Limb (tissue), 2 donors: ENCODE data around the gene PIBF1.
"Not testable (repeated sequence)": the region's sequence is repeated elsewhere in the genome, so short reads cannot be mapped to it uniquely, and the experiment has no call there.

Source experiments
- DNase-seq, 2 donors: peaks; one replicate each; pipeline ENCODE4 v3.0.0-alpha.2; 2016; ENCODE audit errors: extremely low spot score in 2 of 2

PIBF1 gene

GRCh38 chr13:73000027-73000674 is 218.2 kb downstream of the PIBF1 start:
- DNase-seq = no peak

- no peak for DNase-seq
These were observed 220.0 kb downstream of the PIBF1 start for GRCh38 chr13:73001971-73002370.

GRCh38 chr13:73011751-73012150 is 229.8 kb downstream of the PIBF1 start:
- no peak for DNase-seq

DNA sequence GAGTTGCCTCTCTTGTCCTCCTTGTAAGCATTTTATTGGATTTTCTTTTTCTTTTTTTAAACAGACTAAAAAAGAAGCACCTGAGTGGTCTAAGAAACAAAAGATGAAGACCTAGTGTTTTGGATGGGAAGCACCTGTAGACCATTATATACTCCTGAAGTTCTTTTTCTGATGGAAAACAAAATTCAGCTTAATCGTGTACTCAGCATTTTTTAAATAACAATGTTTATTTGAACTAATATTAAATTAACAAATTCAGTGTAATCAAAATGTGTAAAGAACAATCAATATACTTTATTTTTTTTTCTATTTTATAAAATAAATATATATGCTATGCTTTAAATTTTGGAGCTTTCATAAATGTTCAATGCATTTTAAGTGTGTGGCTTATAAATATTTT is 233.9 kb downstream of the PIBF1 start:
- no peak for DNase-seq

DNA sequence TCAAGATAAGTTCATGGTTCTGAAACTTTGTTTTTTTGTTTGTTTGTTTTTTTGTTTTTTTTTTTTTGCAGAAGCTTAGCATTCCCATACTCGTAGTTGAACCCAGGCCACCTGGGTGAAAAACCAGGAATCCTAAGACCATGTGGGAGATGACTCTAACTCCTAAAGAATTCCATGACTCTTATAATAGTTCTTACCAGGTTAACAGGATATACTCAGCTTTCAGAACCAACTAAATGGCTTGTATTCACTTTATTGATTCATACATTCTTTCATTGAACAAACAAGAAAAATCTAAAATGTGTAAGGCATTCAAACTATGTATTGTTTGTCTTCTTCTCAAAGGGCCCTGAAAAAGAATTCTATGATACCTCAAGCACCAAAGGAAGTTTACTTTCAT is 236.4 kb downstream of the PIBF1 start:
- DNase-seq = no peak

DNA sequence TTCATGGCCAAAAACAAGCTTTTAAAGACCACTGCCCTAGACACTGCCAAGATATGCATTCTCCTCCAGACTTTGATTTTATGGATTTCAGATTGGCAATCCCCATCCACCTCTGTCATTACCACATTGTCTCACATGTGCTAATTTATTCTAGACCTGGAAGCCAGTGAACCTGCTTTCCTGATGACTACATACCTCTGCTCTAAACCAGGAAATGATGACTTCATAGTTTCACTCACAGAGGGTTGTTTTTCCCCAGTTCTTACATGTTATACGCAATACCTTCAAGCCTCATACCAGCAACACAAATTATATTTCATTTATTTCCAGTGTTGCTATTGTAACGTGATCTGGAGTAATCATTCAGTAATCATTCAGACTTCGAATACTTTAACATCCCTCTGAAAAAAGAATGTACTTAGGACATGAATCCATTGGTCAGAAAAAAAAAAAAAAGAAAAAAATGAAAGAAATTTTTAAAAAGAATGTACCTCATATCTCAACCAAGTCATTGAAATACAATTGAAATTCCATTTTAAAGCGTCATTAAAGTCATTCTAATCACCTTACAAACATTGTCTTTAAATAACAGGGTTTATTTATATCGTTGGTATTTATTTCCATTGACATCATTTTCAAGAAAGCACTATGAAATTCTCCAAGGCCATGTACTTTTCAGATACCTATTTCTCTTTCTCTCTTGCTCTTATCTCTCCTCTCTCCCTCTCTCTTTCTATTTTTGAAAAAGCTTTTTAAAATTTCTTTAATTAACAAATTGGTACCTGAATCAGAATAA is 243.5 kb downstream of the PIBF1 start:
- no peak for DNase-seq

DNA sequence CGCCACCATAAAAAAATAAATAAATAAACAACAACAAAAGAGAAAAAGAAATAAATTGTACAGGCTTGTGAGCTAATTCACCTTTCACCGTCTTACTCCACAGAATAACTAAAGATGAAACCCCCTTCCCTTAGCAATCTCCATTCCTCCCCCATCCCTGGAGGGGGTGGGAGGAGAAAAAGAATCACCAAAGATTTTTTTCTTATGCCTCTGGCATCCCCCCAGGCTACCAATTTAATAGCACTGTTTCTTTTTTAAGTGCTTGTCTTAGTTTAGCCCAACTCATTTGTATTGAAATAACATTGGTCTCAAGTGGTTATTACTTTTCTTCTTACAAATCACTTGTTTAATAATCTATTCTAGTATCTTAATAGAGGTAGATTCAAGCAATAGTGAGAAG is 253.0 kb downstream of the PIBF1 start:
- no peak for DNase-seq

DNA sequence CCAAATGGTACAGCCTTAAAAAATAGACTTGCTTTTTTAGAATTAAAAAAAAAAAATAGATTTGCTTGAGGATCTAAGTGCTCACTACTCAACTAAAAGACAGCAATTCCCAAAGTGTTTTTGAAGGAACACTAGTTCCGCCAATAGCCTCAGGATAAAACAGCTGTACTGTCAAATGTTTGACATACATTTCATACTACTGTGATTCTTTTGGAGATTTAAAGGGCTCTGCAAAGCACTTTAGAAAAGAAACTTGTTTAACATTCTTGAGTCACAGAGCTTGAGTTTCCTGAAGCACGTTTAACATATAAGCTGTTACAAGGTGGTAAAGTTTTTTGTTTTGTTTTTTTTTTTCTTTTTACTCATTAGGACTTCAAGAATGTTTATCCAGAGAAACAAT is 253.7 kb downstream of the PIBF1 start:
- no peak for DNase-seq

GRCh38 chr13:73036566-73036965 is 254.6 kb downstream of the PIBF1 start:
- no peak for DNase-seq

DNA sequence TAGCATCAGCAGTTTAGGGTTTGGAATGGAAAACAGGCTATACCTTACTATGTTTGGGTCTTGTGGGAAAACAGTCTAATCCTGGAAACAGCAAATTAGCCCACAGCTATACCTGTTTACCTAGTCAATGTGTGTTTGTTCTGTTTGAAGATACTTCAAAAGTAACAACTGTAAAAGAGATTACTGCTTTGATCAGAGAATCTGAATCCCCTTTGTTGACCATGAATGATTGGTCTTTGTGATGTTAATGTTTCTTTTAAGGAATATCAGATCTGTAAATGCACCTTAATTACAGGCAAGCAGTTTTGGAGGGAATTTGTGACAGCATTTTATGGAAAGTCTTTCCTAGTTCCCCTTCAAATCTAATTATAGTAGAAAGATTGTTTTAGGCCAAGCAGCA is 256.1 kb downstream of the PIBF1 start:
- no peak for DNase-seq

DNA sequence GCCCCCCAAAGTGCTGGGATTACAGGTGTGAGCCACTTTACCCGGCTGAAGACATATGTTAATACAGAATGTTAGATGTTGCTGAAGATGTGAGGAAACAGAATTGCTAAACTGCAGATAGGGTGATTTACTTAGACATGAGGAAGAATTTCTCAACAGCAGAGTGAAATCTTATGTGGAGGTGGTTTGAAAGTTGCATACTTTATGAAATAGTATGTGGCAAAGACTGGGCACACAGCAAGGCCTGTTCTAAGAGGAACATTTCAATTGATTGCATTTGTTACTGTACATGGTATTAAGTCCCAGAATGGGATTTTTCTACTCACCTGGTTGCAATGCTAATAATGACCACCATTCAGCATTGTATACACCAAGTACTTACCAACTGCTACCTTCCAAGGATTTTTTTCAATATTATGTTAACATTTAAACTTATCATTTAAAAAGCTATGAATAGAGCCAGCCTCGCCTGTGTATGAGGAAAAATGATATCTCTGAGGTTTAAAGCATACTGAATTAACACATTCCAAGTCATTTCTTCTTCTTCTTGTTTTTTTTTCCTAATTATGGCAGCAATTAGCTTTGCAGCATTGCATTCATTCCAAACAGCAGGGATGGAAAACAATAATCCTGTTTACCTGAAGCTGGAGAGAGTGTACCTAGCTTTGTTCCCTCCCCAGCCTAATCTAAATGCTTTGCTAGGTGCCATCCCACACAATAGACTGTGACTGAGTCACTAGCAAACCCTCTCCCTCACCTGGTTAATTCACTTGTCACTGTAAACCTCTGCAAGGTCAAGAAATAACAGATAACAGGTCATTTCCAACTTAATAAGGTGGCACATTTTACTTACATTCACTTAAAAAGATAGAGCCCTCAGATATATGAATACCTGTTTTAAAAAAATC is 257.5 kb downstream of the PIBF1 start:
- no peak for DNase-seq

DNA sequence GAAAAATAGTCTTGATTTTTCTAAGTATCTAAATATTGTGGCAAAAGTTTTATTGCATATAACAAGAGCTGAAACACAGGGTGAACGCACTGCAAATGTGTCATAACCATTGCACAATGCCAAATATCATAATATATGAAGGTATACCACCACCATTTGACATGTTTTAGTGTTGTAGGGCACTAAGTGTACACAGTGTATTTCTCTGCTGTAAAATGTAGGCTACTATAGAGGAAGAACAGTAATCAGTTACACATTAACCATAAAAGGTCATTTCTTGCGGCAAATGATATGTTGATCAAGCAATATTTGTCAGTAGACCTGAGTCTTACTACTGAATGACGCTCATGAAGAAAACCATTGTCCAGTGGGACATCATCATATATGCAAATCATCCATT is 258.6 kb downstream of the PIBF1 start:
- DNase-seq = no peak

DNA sequence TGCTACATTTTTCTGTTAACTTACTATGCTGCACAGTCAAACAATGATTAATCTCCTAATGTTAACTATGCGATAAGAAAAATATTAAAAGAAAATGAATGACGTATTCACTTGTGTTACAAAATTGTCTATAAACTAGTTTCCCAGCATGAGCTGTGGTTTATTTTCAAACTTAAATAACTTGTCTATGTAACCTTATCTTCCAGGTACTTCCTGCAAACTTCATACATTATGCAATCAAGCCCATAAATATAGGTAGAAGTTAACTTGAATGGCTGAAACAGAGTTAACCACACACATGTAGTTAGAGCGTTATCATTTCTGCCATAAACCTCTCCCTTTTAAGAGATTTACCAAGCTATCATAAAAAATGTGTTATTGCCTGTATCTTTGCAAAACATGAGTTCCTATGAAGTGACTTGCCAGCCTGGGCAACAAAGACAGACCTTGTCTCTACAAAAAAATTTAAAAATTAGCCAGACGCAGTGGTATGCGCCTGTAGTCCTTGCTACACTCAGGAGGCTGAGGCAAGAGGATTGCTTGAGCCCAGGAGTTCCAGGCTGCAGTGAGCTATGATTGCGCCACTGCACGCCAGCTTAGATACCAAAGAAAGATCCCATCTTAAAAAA is 259.1 kb downstream of the PIBF1 start:
- DNase-seq = no peak

GRCh38 chr13:73045031-73045430 is 263.1 kb downstream of the PIBF1 start:
- DNase-seq = no peak

DNA sequence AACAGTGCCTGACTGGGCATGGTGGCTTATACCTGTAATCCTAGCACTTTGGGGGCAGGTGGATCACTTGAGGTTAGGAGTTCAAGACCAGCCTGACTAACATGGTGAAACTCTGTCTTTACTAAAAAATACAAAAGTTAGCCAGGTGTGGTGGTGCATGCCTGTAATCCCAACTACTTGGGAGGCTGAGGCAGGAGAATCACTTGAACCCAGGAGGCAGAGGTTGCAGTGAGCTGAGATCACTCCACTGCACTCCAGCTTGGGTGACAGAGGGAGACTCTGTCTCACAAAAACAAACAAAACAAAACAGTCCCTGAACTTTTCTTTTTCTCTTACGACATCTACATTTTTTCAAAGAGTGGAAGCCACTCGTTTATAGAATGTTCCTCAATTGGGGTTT is 266.7 kb downstream of the PIBF1 start:
- DNase-seq = not testable (repeated sequence)

- no peak for DNase-seq
These were observed 272.8 kb downstream of the PIBF1 start for GRCh38 chr13:73054712-73055111.

GRCh38 chr13:73055813-73056564 is 274.1 kb downstream of the PIBF1 start:
- no peak for DNase-seq

DNA sequence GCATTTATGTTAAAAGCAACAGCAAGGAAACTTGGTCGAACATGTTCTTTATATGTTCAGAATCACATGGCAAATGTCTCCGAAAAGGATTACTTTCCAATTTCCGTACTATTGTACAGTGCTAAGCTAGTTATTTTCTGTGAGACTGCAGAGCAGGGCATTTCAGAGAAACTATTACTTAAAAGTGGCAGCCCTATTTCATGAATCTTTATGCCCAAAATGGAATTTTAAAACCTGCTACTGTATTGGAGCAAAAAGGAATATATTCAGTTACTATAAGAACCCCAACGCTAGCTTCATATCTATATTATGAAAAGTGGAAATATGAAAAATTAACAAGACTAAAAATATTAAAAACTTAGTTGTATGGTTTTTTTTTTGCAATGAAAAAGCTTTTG is 274.6 kb downstream of the PIBF1 start:
- no peak for DNase-seq

- no peak for DNase-seq
These were observed 275.5 kb downstream of the PIBF1 start for GRCh38 chr13:73057284-73058063.

GRCh38 chr13:73058064-73058313 is 276.1 kb downstream of the PIBF1 start:
- no peak for DNase-seq

DNA sequence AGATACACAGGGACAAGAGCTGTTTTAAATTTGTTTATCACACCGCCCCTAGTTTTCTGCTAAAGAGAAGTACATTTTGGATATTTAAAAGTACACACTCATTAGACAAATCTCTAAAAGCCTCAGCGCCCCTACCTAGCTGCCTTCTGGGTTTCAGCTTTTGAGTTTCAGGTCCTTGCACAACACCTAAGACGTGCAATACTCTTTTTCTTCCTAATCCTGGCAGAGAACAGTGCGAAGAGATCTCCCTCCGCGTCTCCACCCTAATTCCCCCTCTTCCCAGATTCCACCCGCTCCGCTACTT is 276.5 kb downstream of the PIBF1 start:
- no peak for DNase-seq
